NCI-H774 (cell line): ENCODE results near the gene C3orf20.

Experiments used
- DNase-seq: peaks from one replicate; lab custom pipeline; 2025; lab: John Stamatoyannopoulos, UW

C3orf20 gene

GRCh38 chr3:14758959-14759358, 84.0 kb downstream of the C3orf20 start:
- DNase-seq: no peak

- no peak for DNase-seq
Measured at GRCh38 chr3:14760185-14760584, 85.2 kb downstream of the C3orf20 start.

GRCh38 chr3:14761121-14761672, 86.3 kb downstream of the C3orf20 start:
- DNase-seq: no peak

- no peak for DNase-seq
Measured at GRCh38 chr3:14761866-14762265, 86.9 kb downstream of the C3orf20 start.

GRCh38 chr3:14762701-14763100, 87.8 kb downstream of the C3orf20 start:
- DNase-seq: no peak

GRCh38 chr3:14764331-14765059, 89.6 kb downstream of the C3orf20 start:
- DNase-seq: no peak

GRCh38 chr3:14765060-14765400, 90.1 kb downstream of the C3orf20 start:
- no peak for DNase-seq

- no peak for DNase-seq
Measured at GRCh38 chr3:14765576-14766427, 90.9 kb downstream of the C3orf20 start.

- no peak for DNase-seq
Measured at GRCh38 chr3:14766428-14767244, 91.7 kb downstream of the C3orf20 start.

GRCh38 chr3:14767245-14768051, 92.5 kb downstream of the C3orf20 start:
- no peak for DNase-seq

GRCh38 chr3:14768182-14768790, 93.3 kb downstream of the C3orf20 start:
- no peak for DNase-seq

GRCh38 chr3:14768881-14769280, 93.9 kb downstream of the C3orf20 start:
- no peak for DNase-seq

GRCh38 chr3:14769544-14770325, 94.8 kb downstream of the C3orf20 start:
- DNase-seq: no peak

GRCh38 chr3:14770591-14770990, 95.7 kb downstream of the C3orf20 start:
- DNase-seq: no peak

- no peak for DNase-seq
Measured at GRCh38 chr3:14771593-14772497, 96.9 kb downstream of the C3orf20 start.

GRCh38 chr3:14772533-14773138, 97.7 kb downstream of the C3orf20 start:
- DNase-seq: no peak

- DNase-seq: no peak
Measured at GRCh38 chr3:14773281-14773680, 98.3 kb downstream of the C3orf20 start.

- DNase-seq: no peak
Measured at GRCh38 chr3:14773691-14774128, 98.8 kb downstream of the C3orf20 start.

GRCh38 chr3:14774431-14774830, 99.5 kb downstream of the C3orf20 start:
- no peak for DNase-seq
